HepG2 (cell line): ENCODE data around the gene SUCLG2. TPM values are rescaled to one million over a fixed set of nuclear protein-coding genes. Genes with fewer than 3 reads are reported as not detected.

Experiments used
- ATAC-seq: fragments of 200-7000 bp; cut with Tn5 transposase; 3 replicates; pipeline ENCODE4 v1.9.1; 2020; ENCODE audit warnings: mild to moderate bottlenecking, moderate library complexity
- BruUV-seq: library from RNA; stranded (reverse); fragments of 400-500 nt; replicated peaks from 2 replicates; lab custom pipeline; 2021; lab: Mats Ljungman, UMichigan
- CTCF ChIA-PET: fragments of 300-600 bp; formaldehyde crosslinking; extraction: SDS; loops from one replicate; lab custom pipeline; 2021; ENCODE audit warnings: low total read pairs, inconsistent platforms, low intra/inter-chr PET ratio; lab: Yijun Ruan, JAX
- POLR2A ChIA-PET: fragments of 350-600 bp; sonication (Branson Sonifier 250); formaldehyde crosslinking; loops from one replicate; lab custom pipeline; 2020; ENCODE audit warnings: antibody characterized with exemption, inconsistent platforms; lab: Yijun Ruan, JAX
- DNase-seq: peaks from one replicate; pipeline ENCODE4 v3.0.0-alpha.2; 2015; ENCODE audit warnings: low spot score
- FAIRE-seq: peaks from 3 replicates; lab custom pipeline; 2011; peaks lifted over from hg19 to GRCh38; lab: Jason Lieb, UNC
- H2AFZ ChIP-seq: one replicate; pipeline ENCODE4 v1.6.1; 2011; ENCODE audit warnings: low read length, inconsistent platforms
- H3K27ac ChIP-seq: fragments of 300-600 bp; 3 replicates; pipeline ENCODE4 v1.8.0; 2011; ENCODE audit warnings: mixed run types, mild to moderate bottlenecking, mixed read lengths, low read length, inconsistent platforms; ENCODE audit not compliant: insufficient read depth; ENCODE audit errors: extremely low read length
- H3K27me3 ChIP-seq, 2 experiments: fragments of 200-600 bp in 1 of 2; 2 replicates in 1 of 2; 3 replicates in 1 of 2; pipeline versions ENCODE4 v1.6.0 to v1.8.0; 2011; ENCODE audit warnings: low read length in 2 of 2, mild to moderate bottlenecking in 2 of 2, moderate library complexity in 2 of 2, inconsistent platforms in 1 of 2; ENCODE audit not compliant: insufficient read depth in 2 of 2, control insufficient read depth in 1 of 2
- H3K36me3 ChIP-seq, 2 experiments: fragments of 200-600 bp in 1 of 2; replicated peaks in 1 of 2; 2 replicates in 1 of 2; 3 replicates in 1 of 2; pipeline versions ENCODE4 v1.5.1 to v1.8.0; 2011; ENCODE audit warnings: low read length in 2 of 2, inconsistent platforms in 1 of 2; ENCODE audit not compliant: insufficient read depth in 2 of 2, control insufficient read depth in 1 of 2
- H3K4me1 ChIP-seq: 2 replicates; pipeline ENCODE4 v1.5.1; 2012; ENCODE audit warnings: low read length, inconsistent platforms; ENCODE audit not compliant: insufficient read depth
- H3K4me2 ChIP-seq: 2 replicates; pipeline ENCODE4 v1.6.0; 2011; ENCODE audit warnings: low read depth, low read length, inconsistent platforms
- H3K4me3 ChIP-seq, 3 experiments: fragments of 200-600 bp in 1 of 3; sonication (generic), shearing (Covaris generic) in 1 of 3; replicated peaks in 1 of 3; 2 replicates each; pipeline ENCODE4 v1.5.1; 2011 to 2016; ENCODE audit warnings: low read length in 3 of 3, inconsistent platforms in 2 of 3, low read depth in 2 of 3, mild to moderate bottlenecking in 2 of 3, control low read depth in 1 of 3, mixed read lengths in 1 of 3; ENCODE audit not compliant: insufficient read depth in 1 of 3
- H3K79me2 ChIP-seq: one replicate; pipeline ENCODE4 v1.6.1; 2011; ENCODE audit warnings: low read length, inconsistent platforms; ENCODE audit not compliant: insufficient read depth
- H3K9ac ChIP-seq: 2 replicates; pipeline ENCODE4 v1.6.0; 2011; ENCODE audit warnings: mild to moderate bottlenecking, low read depth, low read length, inconsistent platforms; ENCODE audit not compliant: insufficient read depth
- H3K9me3 ChIP-seq: 2 replicates; pipeline ENCODE4 v1.5.1; 2012; ENCODE audit warnings: mild to moderate bottlenecking, low read length
- H4K20me1 ChIP-seq: 2 replicates; pipeline ENCODE4 v1.6.0; 2011; ENCODE audit warnings: inconsistent platforms, mild to moderate bottlenecking, low read length, moderate library complexity; ENCODE audit not compliant: insufficient read depth
- ATF7-NPFF ChIP-seq: sonication (generic); formaldehyde crosslinking; IDR thresholded peaks from 2 replicates; pipeline ENCODE4 v1.8.1; 2023; ENCODE audit warnings: mild to moderate bottlenecking, low read depth, missing genetic modification reagents, moderate library complexity
- MXD1 ChIP-seq: sonication (generic); formaldehyde crosslinking; IDR thresholded peaks from 2 replicates; pipeline ENCODE4 v1.4.0; 2020; ENCODE audit warnings: mild to moderate bottlenecking, missing genetic modification reagents
- PITX1 ChIP-seq: sonication (generic); formaldehyde crosslinking; IDR thresholded peaks from 2 replicates; pipeline ENCODE4 v1.5.1; 2020; ENCODE audit warnings: mild to moderate bottlenecking, missing genetic modification reagents
- POGK ChIP-seq: sonication (generic); formaldehyde crosslinking; conservative IDR thresholded peaks from 2 replicates; pipeline ENCODE4 v1.8.0; 2022; ENCODE audit warnings: mild to moderate bottlenecking, moderate library complexity, missing genetic modification reagents
- REXO4 ChIP-seq: sonication (generic); formaldehyde crosslinking; IDR thresholded peaks from 2 replicates; pipeline ENCODE4 v1.8.0; 2022; ENCODE audit warnings: missing genetic modification reagents, mild to moderate bottlenecking, borderline replicate concordance
- SRF ChIP-seq: IDR thresholded peaks from 2 replicates; pipeline ENCODE4 v1.6.1; 2011; ENCODE audit warnings: mild to moderate bottlenecking, low read depth, low read length, moderate library complexity
- TCF7L2 ChIP-seq: IDR thresholded peaks from 2 replicates; pipeline ENCODE4 v1.6.1; 2011; ENCODE audit warnings: mild to moderate bottlenecking, low read depth, low read length, moderate library complexity
- USF2 ChIP-seq, 2 experiments: sonication (generic) in 1 of 2; formaldehyde crosslinking in 1 of 2; IDR thresholded peaks; 2 replicates each; pipeline versions ENCODE4 v1.5.1 to v1.6.1; 2011 to 2020; ENCODE audit warnings: borderline replicate concordance in 1 of 2, low read depth in 1 of 2, low read length in 1 of 2, mild to moderate bottlenecking in 1 of 2, missing genetic modification reagents in 1 of 2, moderate library complexity in 1 of 2
- ZBTB46 ChIP-seq: sonication (generic); formaldehyde crosslinking; IDR thresholded peaks from 2 replicates; pipeline ENCODE4 v1.4.0; 2020; ENCODE audit warnings: mild to moderate bottlenecking, missing genetic modification reagents, borderline replicate concordance
- ZNF558 ChIP-seq: sonication (generic); formaldehyde crosslinking; IDR thresholded peaks from 2 replicates; pipeline ENCODE4 v1.9.0; 2022; ENCODE audit warnings: mild to moderate bottlenecking, missing genetic modification reagents, borderline replicate concordance
- WGBS: methylation state at CpG from one replicate; pipeline ENCODE4 v1.1.6; 2017; ENCODE audit warnings: low lambda C conversion rate; 5-methylcytosine and 5-hydroxymethylcytosine counted together
- in situ Hi-C: cut with HindIII; loops from 2 replicates; pipeline ENCODE4 v1.10.0; 2017; ENCODE audit warnings: low pct_unique_long_range_greater_than_20kb; ENCODE audit not compliant: extremely low pct_ligation_motif_present
- intact Hi-C: fragments of 100-400 bp; cut with micrococcal nuclease; formaldehyde crosslinking; loops from one replicate; pipeline ENCODE4 v1.10.0; 2022; ENCODE audit not compliant: unreplicated experiment
- polyA plus RNA-seq, 8 experiments: library from polyadenylated mRNA; depleted of rRNA in 3 of 8; stranded (reverse) in 7 of 8; unstranded in 1 of 8; fragments of >200 nt; fragmentation: Illumina TruSeq in 4 of 8; extraction: Trizol in 4 of 8; gene quantifications; 2 replicates each; pipeline versions ENCODE4 v1.2.1 to v1.2.3, GENCODE V29; 2011 to 2016; ENCODE audit warnings: low read depth in 4 of 8, missing spikeins in 1 of 8, mixed read lengths in 1 of 8; ENCODE audit not compliant: insufficient read depth in 1 of 8
- total RNA-seq, 5 experiments: library from RNA; depleted of rRNA; stranded (reverse); fragments of >200 nt; fragmentation: Illumina TruSeq; extraction: Trizol; gene quantifications; 2 replicates each; pipeline ENCODE4 v1.2.3, GENCODE V29; 2016; ENCODE audit warnings: low read depth in 1 of 5

Gene SUCLG2
- total and polyA plus RNA-seq, 2 of the 13 experiments (the other 11 are each of a cell fraction or from before 2014, with no cell fraction given), result 21.4 to 64.9 TPM

- WGBS, result 95% methylated on average over 4 of the region's 4 CpGs
- BruUV-seq, result no TSS peak
- no peak overlapping the region for H3K4me3 ChIP-seq
- H4K20me1 ChIP-seq, result no peaks in the 10 kb centered on the region
- H3K9me3 ChIP-seq, result no peaks in the 10 kb centered on the region
- no peaks in the 10 kb centered on the region for H3K4me1 ChIP-seq
- intact Hi-C loops (no loop called here), in situ Hi-C loops (no loop called here)
- H3K27me3 ChIP-seq, result no peaks in the 10 kb centered on the region
- CTCF ChIA-PET, result no interaction called here
- no peak for ATAC-seq
- H3K36me3 ChIP-seq, result no peaks in the 10 kb centered on the region; a peak in 1 of 5 replicates
- TF ChIP-seq ATF7-NPFF (CRISPR knock-in tag) (no peak), MXD1 (CRISPR knock-in tag) (no peak), POGK (CRISPR knock-in tag) (no peak), REXO4 (CRISPR knock-in tag) (no peak), ZNF558 (CRISPR knock-in tag) (no peak), PITX1 (CRISPR knock-in tag) (no peak), SRF (no peak), USF2 (IDR thresholded peaks at IDR 0.05; ENCODE audit: low read depth, low read length) (no peak), USF2 (CRISPR knock-in tag; IDR thresholded peaks at IDR 0.05; ENCODE audit: borderline replicate concordance) (no peak), TCF7L2 (no peak), ZBTB46 (CRISPR knock-in tag) (no peak)
- TF ChIP-seq, all 625 proteins: peak for 0
- DNase-seq (no peak), FAIRE-seq (no peak)
- Histone ChIP-seq H2AFZ (no peak overlapping the region), H3K9ac (no peak overlapping the region), H3K27ac (no peak overlapping the region), H3K4me2 (no peak overlapping the region), H3K79me2 (no peaks in the 10 kb centered on the region)
- POLR2A ChIA-PET, result no interaction called here
Measured at GRCh38 chr3:67468511-67468910, 185.9 kb downstream of the SUCLG2 start.
